Measurements from ENCODE around the gene RRAGC. TPM values are rescaled to one million over a fixed set of nuclear protein-coding genes. Genes with fewer than 3 reads are reported as not detected.

Gene RRAGC
- total and polyA plus RNA-seq, 2 experiments from 2014 or later: 9.3 to 12.8 TPM

DNA sequence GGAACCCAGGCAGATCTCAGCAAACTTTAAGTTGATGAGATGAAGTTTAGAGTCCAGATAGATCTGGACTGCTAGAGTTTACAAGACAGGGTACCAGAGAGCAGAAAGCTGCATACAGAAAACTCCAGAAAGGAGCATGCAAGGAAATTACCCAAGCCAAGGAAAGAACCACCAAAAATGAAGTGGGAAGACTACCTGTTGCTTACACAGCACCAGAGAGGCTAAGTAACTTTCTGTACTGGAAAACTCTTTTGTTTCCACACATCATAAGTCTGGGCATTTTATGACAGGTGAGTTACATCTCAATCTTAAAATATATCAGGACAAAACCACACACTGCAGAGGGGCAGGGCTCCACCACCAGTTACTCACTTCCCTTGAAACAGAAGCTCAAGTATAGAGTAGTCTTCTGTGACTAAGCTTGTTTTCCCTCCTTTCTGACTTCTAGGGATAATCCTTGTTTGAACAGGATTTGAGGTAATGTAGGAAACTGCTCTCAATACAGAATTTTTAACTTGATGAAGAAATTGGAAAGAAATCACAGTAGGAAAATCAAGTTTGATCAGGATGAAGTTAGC lies 39.2 kb upstream of the RRAGC start:
- H3K36me3 Mint-ChIP-seq (ENCODE audit: low read depth): no peaks in the 10 kb centered on the region
- Histone ChIP-seq H3K4me3 (no peak overlapping the region), H4K20me1 (replicated peaks; ENCODE audit: insufficient read depth) (no peaks in the 10 kb centered on the region), H3F3A (replicated peaks; ENCODE audit: low read depth) (no peaks in the 10 kb centered on the region), H3K27me3 (ENCODE audit: insufficient read depth) (no peaks in the 10 kb centered on the region), H3K9me2 (ENCODE audit: insufficient read depth) (no peaks in the 10 kb centered on the region), H2AFZ (no peak overlapping the region), H3K79me2 (replicated peaks; ENCODE audit: insufficient read depth) (no peaks in the 10 kb centered on the region), H3K27ac (ENCODE audit: low read depth) (no peak overlapping the region), H3K36me3 (ENCODE audit: insufficient read depth) (no peaks in the 10 kb centered on the region), H3K4me2 (no peak overlapping the region), H3K4me1 (ENCODE audit: insufficient read depth) (no peaks in the 10 kb centered on the region)
- H3K27ac Mint-ChIP-seq: no peak overlapping the region
- TF ChIP-seq ZNF331 (CRISPR knock-in tag; IDR thresholded peaks at IDR 0.05; ENCODE audit: low read depth) (no peak), CREB1 (CRISPR knock-in tag; IDR thresholded peaks at IDR 0.05; ENCODE audit: low read depth) (no peak), EZH2phosphoT487 (IDR thresholded peaks at IDR 0.05; ENCODE audit: unreplicated experiment) (no peak), NANOG (IDR thresholded peaks at IDR 0.05; ENCODE audit: borderline replicate concordance) (no peak), ZNF114 (CRISPR knock-in tag; IDR thresholded peaks at IDR 0.05) (no peak), JUNB (IDR thresholded peaks at IDR 0.05; ENCODE audit: unreplicated experiment) (no peak)
- TF ChIP-seq, protein P1, sequence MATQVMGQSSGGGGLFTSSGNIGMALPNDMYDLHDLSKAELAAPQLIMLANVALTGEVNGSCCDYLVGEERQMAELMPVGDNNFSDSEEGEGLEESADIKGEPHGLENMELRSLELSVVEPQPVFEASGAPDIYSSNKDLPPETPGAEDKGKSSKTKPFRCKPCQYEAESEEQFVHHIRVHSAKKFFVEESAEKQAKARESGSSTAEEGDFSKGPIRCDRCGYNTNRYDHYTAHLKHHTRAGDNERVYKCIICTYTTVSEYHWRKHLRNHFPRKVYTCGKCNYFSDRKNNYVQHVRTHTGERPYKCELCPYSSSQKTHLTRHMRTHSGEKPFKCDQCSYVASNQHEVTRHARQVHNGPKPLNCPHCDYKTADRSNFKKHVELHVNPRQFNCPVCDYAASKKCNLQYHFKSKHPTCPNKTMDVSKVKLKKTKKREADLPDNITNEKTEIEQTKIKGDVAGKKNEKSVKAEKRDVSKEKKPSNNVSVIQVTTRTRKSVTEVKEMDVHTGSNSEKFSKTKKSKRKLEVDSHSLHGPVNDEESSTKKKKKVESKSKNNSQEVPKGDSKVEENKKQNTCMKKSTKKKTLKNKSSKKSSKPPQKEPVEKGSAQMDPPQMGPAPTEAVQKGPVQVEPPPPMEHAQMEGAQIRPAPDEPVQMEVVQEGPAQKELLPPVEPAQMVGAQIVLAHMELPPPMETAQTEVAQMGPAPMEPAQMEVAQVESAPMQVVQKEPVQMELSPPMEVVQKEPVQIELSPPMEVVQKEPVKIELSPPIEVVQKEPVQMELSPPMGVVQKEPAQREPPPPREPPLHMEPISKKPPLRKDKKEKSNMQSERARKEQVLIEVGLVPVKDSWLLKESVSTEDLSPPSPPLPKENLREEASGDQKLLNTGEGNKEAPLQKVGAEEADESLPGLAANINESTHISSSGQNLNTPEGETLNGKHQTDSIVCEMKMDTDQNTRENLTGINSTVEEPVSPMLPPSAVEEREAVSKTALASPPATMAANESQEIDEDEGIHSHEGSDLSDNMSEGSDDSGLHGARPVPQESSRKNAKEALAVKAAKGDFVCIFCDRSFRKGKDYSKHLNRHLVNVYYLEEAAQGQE (IDR thresholded peaks at IDR 0.05; ENCODE audit: unreplicated experiment): no peak
- TF ChIP-seq, protein P2, sequence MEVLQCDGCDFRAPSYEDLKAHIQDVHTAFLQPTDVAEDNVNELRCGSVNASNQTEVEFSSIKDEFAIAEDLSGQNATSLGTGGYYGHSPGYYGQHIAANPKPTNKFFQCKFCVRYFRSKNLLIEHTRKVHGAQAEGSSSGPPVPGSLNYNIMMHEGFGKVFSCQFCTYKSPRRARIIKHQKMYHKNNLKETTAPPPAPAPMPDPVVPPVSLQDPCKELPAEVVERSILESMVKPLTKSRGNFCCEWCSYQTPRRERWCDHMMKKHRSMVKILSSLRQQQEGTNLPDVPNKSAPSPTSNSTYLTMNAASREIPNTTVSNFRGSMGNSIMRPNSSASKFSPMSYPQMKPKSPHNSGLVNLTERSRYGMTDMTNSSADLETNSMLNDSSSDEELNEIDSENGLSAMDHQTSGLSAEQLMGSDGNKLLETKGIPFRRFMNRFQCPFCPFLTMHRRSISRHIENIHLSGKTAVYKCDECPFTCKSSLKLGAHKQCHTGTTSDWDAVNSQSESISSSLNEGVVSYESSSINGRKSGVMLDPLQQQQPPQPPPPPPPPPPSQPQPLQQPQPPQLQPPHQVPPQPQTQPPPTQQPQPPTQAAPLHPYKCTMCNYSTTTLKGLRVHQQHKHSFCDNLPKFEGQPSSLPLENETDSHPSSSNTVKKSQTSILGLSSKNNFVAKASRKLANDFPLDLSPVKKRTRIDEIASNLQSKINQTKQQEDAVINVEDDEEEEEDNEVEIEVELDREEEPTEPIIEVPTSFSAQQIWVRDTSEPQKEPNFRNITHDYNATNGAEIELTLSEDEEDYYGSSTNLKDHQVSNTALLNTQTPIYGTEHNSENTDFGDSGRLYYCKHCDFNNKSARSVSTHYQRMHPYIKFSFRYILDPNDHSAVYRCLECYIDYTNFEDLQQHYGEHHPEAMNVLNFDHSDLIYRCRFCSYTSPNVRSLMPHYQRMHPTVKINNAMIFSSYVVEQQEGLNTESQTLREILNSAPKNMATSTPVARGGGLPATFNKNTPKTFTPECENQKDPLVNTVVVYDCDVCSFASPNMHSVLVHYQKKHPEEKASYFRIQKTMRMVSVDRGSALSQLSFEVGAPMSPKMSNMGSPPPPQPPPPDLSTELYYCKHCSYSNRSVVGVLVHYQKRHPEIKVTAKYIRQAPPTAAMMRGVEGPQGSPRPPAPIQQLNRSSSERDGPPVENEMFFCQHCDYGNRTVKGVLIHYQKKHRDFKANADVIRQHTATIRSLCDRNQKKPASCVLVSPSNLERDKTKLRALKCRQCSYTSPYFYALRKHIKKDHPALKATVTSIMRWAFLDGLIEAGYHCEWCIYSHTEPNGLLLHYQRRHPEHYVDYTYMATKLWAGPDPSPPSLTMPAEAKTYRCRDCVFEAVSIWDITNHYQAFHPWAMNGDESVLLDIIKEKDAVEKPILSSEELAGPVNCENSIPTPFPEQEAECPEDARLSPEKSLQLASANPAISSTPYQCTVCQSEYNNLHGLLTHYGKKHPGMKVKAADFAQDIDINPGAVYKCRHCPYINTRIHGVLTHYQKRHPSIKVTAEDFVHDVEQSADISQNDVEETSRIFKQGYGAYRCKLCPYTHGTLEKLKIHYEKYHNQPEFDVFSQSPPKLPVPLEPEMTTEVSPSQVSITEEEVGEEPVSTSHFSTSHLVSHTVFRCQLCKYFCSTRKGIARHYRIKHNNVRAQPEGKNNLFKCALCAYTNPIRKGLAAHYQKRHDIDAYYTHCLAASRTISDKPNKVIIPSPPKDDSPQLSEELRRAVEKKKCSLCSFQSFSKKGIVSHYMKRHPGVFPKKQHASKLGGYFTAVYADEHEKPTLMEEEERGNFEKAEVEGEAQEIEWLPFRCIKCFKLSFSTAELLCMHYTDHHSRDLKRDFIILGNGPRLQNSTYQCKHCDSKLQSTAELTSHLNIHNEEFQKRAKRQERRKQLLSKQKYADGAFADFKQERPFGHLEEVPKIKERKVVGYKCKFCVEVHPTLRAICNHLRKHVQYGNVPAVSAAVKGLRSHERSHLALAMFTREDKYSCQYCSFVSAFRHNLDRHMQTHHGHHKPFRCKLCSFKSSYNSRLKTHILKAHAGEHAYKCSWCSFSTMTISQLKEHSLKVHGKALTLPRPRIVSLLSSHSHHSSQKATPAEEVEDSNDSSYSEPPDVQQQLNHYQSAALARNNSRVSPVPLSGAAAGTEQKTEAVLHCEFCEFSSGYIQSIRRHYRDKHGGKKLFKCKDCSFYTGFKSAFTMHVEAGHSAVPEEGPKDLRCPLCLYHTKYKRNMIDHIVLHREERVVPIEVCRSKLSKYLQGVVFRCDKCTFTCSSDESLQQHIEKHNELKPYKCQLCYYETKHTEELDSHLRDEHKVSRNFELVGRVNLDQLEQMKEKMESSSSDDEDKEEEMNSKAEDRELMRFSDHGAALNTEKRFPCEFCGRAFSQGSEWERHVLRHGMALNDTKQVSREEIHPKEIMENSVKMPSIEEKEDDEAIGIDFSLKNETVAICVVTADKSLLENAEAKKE (CRISPR knock-in tag; IDR thresholded peaks at IDR 0.05): no peak
- H3K4me3 Mint-ChIP-seq: no peak overlapping the region
- DNase-seq (ENCODE audit: low spot score): no peak
- peaks cover 3% of the 10 kb centered on the region for H3K27me3 Mint-ChIP-seq (ENCODE audit: insufficient read depth, low read depth, poor library complexity)
- no peaks in the 10 kb centered on the region for H3K9me3 Mint-ChIP-seq
- H3K4me1 Mint-ChIP-seq: no peaks in the 10 kb centered on the region
- ATAC-seq: no peak
